ENCODE measurements around the gene PLA2G3. TPM values are rescaled to one million over a fixed set of nuclear protein-coding genes. Genes with fewer than 3 reads are reported as not detected.

The PLA2G3 gene
- polyA plus RNA-seq, 1 donor (not counting 4 experiments of a cell fraction or from before 2014, with no cell fraction given): 0.38 TPM

GRCh38 chr22:31122532-31123291 lies 17.6 kb downstream of the PLA2G3 start, which contains the start of gene INPP5J:
TSS of gene INPP5J (plus strand) at chr22:31122966. CDS start at chr22:31123015, 49 bp downstream.
- peak; percentile 82 for FAIRE-seq
- DNase-seq (ENCODE audit: low read depth, low spot score): no peak

GRCh38 chr22:31122196-31122531 lies 18.1 kb downstream of the PLA2G3 start:
- no peak overlapping the region for H3K4me2 ChIP-seq (ENCODE audit: control insufficient read depth, extremely low read depth, insufficient read depth, low read depth, low read length)
- no peak overlapping the region for H2AFZ ChIP-seq (ENCODE audit: control insufficient read depth, low read length)
- no peaks in the 10 kb centered on the region for H3K9me1 ChIP-seq (ENCODE audit: control insufficient read depth, extremely low read depth, insufficient read depth, low read length)
- DNase-seq (ENCODE audit: low read depth, low spot score) (no peak), FAIRE-seq (no peak)
- dilution Hi-C loops (cut with MboI; ENCODE audit: extremely low pct_ligation_motif_present, low sequenced_read_pairs): no loop called here
- no peaks in the 10 kb centered on the region for H4K20me1 ChIP-seq (ENCODE audit: control insufficient read depth, extremely low read depth, insufficient read depth, low read length)
- TF ChIP-seq EZH2 (IDR thresholded peaks at IDR 0.05; ENCODE audit: low read length): no peak
- H3K4me3 ChIP-seq (ENCODE audit: control insufficient read depth in 2 of 3, extremely low read depth in 1 of 3, insufficient read depth in 2 of 3, low read depth in 1 of 3, low read length in 3 of 3): no peak overlapping the region
- peaks cover 17% of the 10 kb centered on the region for H3K27me3 ChIP-seq (ENCODE audit: control insufficient read depth, extremely low read depth, insufficient read depth, low read length)
- peaks cover 8% of the 10 kb centered on the region for H3K4me1 ChIP-seq (ENCODE audit: control insufficient read depth, extremely low read depth, insufficient read depth, low read length)
- no peaks in the 10 kb centered on the region for H3K36me3 ChIP-seq (ENCODE audit: control insufficient read depth in 2 of 2, extremely low read depth in 1 of 2, insufficient read depth in 2 of 2, low read length in 2 of 2)
- H3K27ac ChIP-seq (ENCODE audit: control insufficient read depth, insufficient read depth, low read length): no peak overlapping the region
- H3K79me2 ChIP-seq (ENCODE audit: control insufficient read depth, insufficient read depth, low read length): no peaks in the 10 kb centered on the region
- no peak overlapping the region for H3K9ac ChIP-seq (ENCODE audit: control insufficient read depth, extremely low read depth, insufficient read depth, low read length)
- no peaks in the 10 kb centered on the region for H3K9me3 ChIP-seq (ENCODE audit: control insufficient read depth, low read depth, low read length)

More at GRCh38 chr22:31122532-31123291, 17.6 kb downstream of the PLA2G3 start, which contains the start of gene INPP5J:
- no peaks in the 10 kb centered on the region for H3K36me3 ChIP-seq (ENCODE audit: control insufficient read depth in 2 of 2, extremely low read depth in 1 of 2, insufficient read depth in 2 of 2, low read length in 2 of 2)
- H3K79me2 ChIP-seq (ENCODE audit: control insufficient read depth, insufficient read depth, low read length): no peaks in the 10 kb centered on the region
- H3K4me1 ChIP-seq (ENCODE audit: control insufficient read depth, extremely low read depth, insufficient read depth, low read length): peaks cover 8% of the 10 kb centered on the region
- H3K27ac ChIP-seq (ENCODE audit: control insufficient read depth, insufficient read depth, low read length): no peak within 1 kb of the TSS
- H4K20me1 ChIP-seq (ENCODE audit: control insufficient read depth, extremely low read depth, insufficient read depth, low read length): no peaks in the 10 kb centered on the region
- H2AFZ ChIP-seq (ENCODE audit: control insufficient read depth, low read length): peak within 1 kb of the TSS; percentile 89
- H3K9ac ChIP-seq (ENCODE audit: control insufficient read depth, extremely low read depth, insufficient read depth, low read length): peak within 1 kb of the TSS; percentile 48
- no peaks in the 10 kb centered on the region for H3K9me1 ChIP-seq (ENCODE audit: control insufficient read depth, extremely low read depth, insufficient read depth, low read length)
- H3K4me3 ChIP-seq (ENCODE audit: control insufficient read depth in 2 of 3, extremely low read depth in 1 of 3, insufficient read depth in 2 of 3, low read depth in 1 of 3, low read length in 3 of 3): peak within 1 kb of the TSS; percentile 33 to 60 (median 56)
- dilution Hi-C loops (cut with MboI; ENCODE audit: extremely low pct_ligation_motif_present, low sequenced_read_pairs): no loop called here
- H3K4me2 ChIP-seq (ENCODE audit: control insufficient read depth, extremely low read depth, insufficient read depth, low read depth, low read length): peak within 1 kb of the TSS; percentile 80
- no peaks in the 10 kb centered on the region for H3K9me3 ChIP-seq (ENCODE audit: control insufficient read depth, low read depth, low read length)
- H3K27me3 ChIP-seq (ENCODE audit: control insufficient read depth, extremely low read depth, insufficient read depth, low read length): peaks cover 17% of the 10 kb centered on the region
- no peak for TF ChIP-seq EZH2 (IDR thresholded peaks at IDR 0.05; ENCODE audit: low read length)
- no peak for TF ChIP-seq CTCF (optimal IDR thresholded peaks at IDR 0.05 in 1 of 3, IDR thresholded peaks at IDR 0.05 in 1 of 3, conservative IDR thresholded peaks at IDR 0.05 in 1 of 3; ENCODE audit: extremely low read depth in 1 of 3, insufficient read depth in 2 of 3, low read length in 3 of 3)
